LNCaP clone FGC (cell line): ENCODE results near the gene HOXD8.

Experiments used
- DNase-seq: peaks from one replicate; pipeline ENCODE4 v3.0.0-alpha.2; 2011; ENCODE audit warnings: low read depth
- H3K4me3 ChIP-seq: 2 replicates; pipeline ENCODE4 v1.5.1; 2011; ENCODE audit warnings: mild to moderate bottlenecking, low read depth, low read length, control low read depth
- CTCF ChIP-seq: IDR thresholded peaks from 2 replicates; pipeline ENCODE4 v1.5.1; 2012; ENCODE audit warnings: mild to moderate bottlenecking; ENCODE audit not compliant: control insufficient read depth, insufficient read depth; ENCODE audit errors: extremely low read depth

The HOXD8 gene

GRCh38 chr2:176156807-176157498, 27.4 kb downstream of the HOXD8 start, which contains the start of gene HOXD3:
HOXD3 (plus strand) TSS chr2:176157307; CDS start chr2:176169115, 11,808 bp downstream.
- TF ChIP-seq CTCF: no peak
- DNase-seq: no peak
- no peak within 1 kb of the TSS for H3K4me3 ChIP-seq

- no peak for DNase-seq
- TF ChIP-seq CTCF: no peak
- H3K4me3 ChIP-seq: no peak overlapping the region
Observed at GRCh38 chr2:176157499-176158185, 28.1 kb downstream of the HOXD8 start.

- TF ChIP-seq CTCF: no peak
- no peak for DNase-seq
- H3K4me3 ChIP-seq: no peak overlapping the region
Observed at GRCh38 chr2:176158186-176158591, 28.7 kb downstream of the HOXD8 start.

- no peak for DNase-seq
- no peak overlapping the region for H3K4me3 ChIP-seq
- TF ChIP-seq CTCF: no peak
Observed at GRCh38 chr2:176158855-176159662, 29.6 kb downstream of the HOXD8 start.

GRCh38 chr2:176159663-176160250, 30.3 kb downstream of the HOXD8 start:
- DNase-seq: no peak
- no peak for TF ChIP-seq CTCF
- H3K4me3 ChIP-seq: no peak overlapping the region

- DNase-seq: no peak
- no peak for TF ChIP-seq CTCF
- no peak overlapping the region for H3K4me3 ChIP-seq
Observed at GRCh38 chr2:176160251-176160985, 30.9 kb downstream of the HOXD8 start.
